Astrocyte (in vitro differentiated cells and primary cell): ENCODE data around the gene PDLIM5.

ENCODE experiments used
- EZH2 ChIP-seq: IDR thresholded peaks from 2 replicates; pipeline ENCODE4 v1.6.1; 2012; ENCODE audit warnings: mild to moderate bottlenecking, low read length, inconsistent platforms; ENCODE audit not compliant: insufficient read depth
- TF ChIP-seq, protein P1 (sequence below): IDR thresholded peaks from 2 replicates; pipeline ENCODE4 v1.5.1; 2011; ENCODE audit warnings: low read depth, mild to moderate bottlenecking, inconsistent platforms, low read length, moderate library complexity; ENCODE audit not compliant: insufficient read depth

DNA sequence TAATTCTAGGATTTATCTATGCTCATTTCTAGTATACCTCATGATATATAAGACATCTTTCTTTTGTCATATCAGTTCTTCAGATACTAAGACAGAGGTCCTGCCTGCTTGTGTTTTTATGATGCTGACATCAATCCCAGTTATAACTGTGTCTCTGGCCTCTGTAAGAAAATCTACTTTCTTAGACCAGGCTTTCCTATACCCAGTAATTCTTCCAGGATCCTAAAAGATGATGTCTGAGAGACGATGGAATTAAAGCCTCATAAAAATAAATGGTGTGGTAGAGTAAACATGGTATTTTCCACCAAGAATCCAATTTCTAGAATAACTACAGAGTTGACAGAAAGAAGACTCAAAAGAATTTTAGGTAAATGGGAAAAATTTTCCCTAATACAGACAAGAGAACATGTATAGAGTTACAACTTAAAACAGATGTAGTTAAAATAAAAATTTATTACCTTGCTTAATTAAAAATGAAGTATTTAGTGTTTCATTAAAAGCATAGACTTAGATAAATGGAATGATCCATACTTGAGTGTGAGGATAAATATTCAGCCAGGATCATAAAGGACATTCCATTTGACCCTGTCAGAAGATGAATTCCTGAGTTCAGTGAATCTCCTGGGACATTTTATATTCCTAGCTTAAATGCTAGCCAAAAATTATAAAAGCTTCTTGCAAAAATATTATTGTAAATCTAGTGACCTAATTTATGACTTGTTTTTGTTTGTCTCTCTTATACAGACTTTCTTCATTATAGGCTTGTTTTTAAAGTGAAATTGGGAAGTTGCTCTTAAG, 137.4 kb downstream of the PDLIM5 start:
- TF ChIP-seq, protein P1, sequence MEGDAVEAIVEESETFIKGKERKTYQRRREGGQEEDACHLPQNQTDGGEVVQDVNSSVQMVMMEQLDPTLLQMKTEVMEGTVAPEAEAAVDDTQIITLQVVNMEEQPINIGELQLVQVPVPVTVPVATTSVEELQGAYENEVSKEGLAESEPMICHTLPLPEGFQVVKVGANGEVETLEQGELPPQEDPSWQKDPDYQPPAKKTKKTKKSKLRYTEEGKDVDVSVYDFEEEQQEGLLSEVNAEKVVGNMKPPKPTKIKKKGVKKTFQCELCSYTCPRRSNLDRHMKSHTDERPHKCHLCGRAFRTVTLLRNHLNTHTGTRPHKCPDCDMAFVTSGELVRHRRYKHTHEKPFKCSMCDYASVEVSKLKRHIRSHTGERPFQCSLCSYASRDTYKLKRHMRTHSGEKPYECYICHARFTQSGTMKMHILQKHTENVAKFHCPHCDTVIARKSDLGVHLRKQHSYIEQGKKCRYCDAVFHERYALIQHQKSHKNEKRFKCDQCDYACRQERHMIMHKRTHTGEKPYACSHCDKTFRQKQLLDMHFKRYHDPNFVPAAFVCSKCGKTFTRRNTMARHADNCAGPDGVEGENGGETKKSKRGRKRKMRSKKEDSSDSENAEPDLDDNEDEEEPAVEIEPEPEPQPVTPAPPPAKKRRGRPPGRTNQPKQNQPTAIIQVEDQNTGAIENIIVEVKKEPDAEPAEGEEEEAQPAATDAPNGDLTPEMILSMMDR, result no peak
- no peak for TF ChIP-seq EZH2
